Measurements from ENCODE around the gene TMEM40.

DNA sequence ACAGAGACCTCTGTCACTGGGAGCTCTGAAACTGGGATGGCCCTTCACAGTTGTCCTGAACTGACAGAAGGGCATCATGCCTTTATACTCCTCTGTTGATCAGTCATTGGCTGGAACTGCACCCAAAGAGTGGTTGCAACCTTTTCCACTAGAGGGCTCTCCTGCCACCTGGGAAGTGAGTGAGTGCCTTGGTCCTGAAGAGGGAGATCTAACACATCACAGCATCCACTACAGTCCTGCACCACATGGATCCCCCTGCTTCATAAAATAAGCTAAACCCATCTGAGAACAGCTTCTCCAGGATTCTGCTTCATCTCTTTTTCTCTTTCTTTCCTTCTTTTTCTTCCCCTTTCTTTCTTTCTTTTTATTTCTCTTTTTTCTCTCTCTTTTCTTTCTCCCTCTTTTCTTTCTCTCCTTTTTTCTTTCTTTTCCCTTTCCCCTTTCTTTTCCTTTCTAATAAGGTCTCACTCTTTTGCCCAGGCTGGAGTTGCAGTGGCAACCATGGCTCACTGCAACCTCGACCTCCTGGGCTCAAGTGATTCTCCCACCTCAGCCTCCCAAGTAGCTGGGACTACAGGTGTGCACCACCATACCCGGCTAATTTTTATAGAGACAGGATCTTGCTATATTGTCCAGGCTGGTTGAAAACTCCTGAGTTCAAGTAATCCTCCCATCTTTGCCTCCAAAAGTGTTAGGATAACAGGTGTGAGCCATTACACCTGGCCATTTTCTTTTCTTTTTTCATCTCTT, 52.4 kb downstream of the TMEM40 start:
- TF ChIP-seq, protein P1, sequence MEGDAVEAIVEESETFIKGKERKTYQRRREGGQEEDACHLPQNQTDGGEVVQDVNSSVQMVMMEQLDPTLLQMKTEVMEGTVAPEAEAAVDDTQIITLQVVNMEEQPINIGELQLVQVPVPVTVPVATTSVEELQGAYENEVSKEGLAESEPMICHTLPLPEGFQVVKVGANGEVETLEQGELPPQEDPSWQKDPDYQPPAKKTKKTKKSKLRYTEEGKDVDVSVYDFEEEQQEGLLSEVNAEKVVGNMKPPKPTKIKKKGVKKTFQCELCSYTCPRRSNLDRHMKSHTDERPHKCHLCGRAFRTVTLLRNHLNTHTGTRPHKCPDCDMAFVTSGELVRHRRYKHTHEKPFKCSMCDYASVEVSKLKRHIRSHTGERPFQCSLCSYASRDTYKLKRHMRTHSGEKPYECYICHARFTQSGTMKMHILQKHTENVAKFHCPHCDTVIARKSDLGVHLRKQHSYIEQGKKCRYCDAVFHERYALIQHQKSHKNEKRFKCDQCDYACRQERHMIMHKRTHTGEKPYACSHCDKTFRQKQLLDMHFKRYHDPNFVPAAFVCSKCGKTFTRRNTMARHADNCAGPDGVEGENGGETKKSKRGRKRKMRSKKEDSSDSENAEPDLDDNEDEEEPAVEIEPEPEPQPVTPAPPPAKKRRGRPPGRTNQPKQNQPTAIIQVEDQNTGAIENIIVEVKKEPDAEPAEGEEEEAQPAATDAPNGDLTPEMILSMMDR (IDR thresholded peaks at IDR 0.05) = peak in 1 of 3 donors; percentile 34
- TF ChIP-seq POLR2A (IDR thresholded peaks at IDR 0.05) = no peak
